AML-193 (cell line): ENCODE measurements around the gene TRAF5.
"Not testable (repeated sequence)": the region's sequence is repeated elsewhere in the genome, so short reads cannot be mapped to it uniquely, and the experiment has no call there.

Source experiments
- DNase-seq, 2 experiments: peaks; one replicate each; lab custom pipeline; 2025; lab: John Stamatoyannopoulos, UW

The TRAF5 gene

GRCh38 chr1:211326528-211327345 lies at the start of gene TRAF5:
Gene TRAF5, plus strand, starts transcription at chr1:211326833. Its CDS starts 26,407 bp downstream, at chr1:211353240.
- peak in 1 of 2 experiments; percentile 2 for DNase-seq

DNA sequence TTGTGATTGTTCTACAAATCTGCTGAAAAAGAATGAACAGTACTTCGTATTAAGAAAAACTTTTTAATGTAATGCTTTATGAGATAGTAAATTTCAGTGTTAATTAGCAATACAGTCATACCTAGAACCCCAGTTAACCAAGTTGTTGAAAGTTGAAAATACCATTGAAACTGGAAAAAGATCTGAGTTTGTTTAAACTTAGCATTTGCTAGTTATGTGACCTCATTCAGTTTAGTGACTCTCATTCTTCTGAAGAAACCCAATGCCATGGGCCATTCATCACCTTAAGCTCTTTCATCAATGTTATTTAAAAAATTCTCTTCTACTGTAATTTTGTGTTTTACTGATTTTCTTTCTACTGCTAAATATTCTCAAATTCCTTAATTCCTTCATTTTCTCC lies 47.3 kb upstream of the TRAF5 start:
- no peak for DNase-seq

GRCh38 chr1:211280910-211281309 lies 45.7 kb upstream of the TRAF5 start:
- DNase-seq: no peak

DNA sequence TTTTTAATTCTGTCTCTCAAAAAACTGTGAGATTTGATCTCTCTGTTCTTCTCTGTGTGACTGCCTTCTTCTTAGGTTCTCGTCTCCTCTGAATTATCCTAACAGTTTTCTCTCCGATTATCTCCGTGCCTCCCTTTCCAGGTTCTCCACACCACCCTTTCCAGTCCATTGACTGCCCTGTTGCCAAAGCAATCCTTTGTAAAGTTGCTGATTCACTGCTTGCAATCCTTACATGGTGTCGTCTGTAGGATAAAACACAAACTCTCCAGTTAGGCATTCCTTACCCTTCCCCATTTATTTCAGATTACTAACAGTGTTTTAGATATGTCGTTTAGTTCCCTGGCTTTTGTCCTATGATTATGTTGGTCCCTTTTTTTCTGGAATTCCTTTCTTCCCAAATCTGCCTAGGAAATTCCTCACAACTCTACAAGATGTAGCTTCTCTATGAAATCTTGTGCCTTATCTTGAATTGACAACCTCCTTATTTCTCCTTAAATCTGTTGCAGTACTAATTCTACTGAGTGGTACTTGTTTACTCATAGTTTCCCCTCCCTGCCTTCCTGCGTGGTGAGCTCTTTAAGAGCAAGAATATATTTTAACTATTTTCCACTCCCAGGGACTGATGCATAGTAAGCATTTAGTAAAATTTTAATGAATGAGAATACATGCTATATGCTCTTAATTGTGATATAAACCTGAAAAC lies 45.2 kb upstream of the TRAF5 start:
- no peak for DNase-seq

DNA sequence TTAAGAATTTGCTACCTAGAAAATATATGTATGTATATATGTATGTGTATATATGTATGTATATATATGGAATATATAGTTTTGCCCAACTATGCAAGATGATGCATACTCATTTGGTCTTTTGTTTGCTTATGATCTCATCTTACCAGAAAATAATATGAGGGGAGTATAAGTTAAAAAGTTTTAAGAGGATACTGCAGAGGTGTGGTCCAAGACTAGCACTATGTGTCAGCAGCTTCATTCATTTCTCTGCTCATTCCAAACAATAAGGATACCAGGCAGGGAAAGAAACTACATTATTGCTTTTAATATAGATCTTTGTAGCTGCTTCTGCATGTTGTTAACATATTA lies 44.6 kb upstream of the TRAF5 start:
- no peak for DNase-seq

- no peak for DNase-seq
Observed at GRCh38 chr1:211285196-211285595, 41.4 kb upstream of the TRAF5 start.

- DNase-seq: no peak
Observed at GRCh38 chr1:211287218-211287617, 39.4 kb upstream of the TRAF5 start.

DNA sequence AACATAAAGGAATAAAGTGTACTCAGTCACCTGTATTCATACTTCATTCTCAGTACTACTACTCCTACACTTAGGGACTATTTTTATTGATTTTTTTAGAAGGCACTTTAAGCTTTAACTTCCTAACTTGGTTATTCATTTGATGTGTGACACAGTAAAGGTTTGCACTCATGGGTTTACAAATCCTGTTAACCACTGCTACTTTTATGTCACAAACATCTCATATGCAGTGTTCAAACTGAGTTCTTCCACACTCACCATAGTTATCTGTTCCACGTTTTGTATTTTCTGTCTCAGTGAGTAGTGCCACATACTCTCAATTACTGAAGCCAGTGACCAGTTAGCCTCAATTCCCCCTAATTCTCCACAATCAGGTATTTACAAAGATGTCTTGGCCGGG lies 34.2 kb upstream of the TRAF5 start:
- no peak for DNase-seq

DNA sequence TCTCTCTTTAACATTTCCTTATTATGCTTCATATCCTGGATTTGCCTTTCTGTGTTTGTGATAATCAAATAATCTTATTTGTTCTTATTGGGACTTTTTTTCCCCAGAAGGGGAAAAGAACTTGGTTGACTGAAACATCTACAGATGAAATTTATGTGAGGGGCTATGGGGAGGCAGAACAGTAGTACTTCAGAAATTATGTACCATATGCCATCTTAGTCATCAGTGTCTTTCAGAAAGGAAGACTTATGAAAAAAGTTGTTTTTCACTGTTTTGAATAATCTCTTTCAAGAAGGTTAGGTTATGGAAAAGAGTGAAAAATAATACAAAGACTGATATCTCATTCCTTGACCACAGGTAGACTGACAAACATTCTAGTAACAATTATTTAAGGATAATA lies 30.2 kb upstream of the TRAF5 start:
- DNase-seq: no peak

- no peak for DNase-seq
Observed at GRCh38 chr1:211305044-211305443, 21.6 kb upstream of the TRAF5 start.

- no peak for DNase-seq
Observed at GRCh38 chr1:211309617-211310016, 17.0 kb upstream of the TRAF5 start.

GRCh38 chr1:211313392-211313791 lies 13.2 kb upstream of the TRAF5 start:
- DNase-seq: no peak

DNA sequence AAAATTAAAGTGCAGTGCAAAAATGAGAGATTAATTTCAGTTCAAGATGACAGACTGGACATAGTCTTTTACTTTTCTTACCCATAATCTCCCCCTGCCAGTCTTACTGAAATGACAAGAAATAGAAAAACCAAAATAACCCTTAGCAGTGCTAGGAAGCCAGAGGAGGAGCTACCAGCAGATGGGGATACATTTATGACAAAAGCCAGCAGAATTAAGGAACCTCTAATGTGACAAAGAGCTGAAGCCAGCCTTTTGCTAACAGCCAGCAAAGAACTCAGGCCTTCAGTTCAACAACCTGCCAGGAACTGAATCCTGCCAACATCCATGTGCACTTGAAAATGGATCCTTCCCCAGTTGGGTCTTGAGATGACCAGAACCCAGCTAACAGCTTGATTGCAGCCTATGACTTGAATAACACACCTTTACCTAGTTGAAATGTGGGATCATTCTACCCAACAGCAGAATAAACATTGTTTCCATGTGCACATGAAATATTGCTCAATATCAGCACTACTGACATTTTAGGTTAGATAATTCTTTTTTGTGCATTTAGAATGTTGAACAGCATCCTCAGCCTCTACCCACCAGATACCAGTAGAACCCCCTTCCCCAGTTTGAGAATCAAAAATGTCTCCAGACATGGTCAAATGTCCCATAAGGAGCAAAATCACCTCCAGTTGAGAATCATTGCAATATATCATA lies 7.9 kb upstream of the TRAF5 start:
- peak; percentile 8 to 38 for DNase-seq

- no peak for DNase-seq
Observed at GRCh38 chr1:211319892-211320291, 6.7 kb upstream of the TRAF5 start.

DNA sequence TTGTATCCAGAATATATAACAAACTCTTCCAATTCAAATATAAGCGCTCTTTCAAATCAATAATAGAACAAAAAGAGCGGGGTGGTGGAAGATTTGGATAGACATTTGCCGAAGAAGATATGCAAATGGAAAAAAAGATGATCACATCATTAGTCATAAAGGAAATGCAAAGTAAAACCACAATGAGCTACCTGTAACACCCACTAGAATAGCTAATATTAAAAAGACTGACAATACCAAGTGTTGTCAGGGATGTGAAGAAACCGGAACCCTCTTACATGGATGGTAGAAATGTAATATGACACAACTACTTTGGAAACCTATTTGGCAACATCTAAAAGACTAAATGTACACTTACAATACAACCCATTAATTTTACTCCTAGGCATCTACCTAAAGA lies 5.7 kb upstream of the TRAF5 start:
- no peak for DNase-seq

GRCh38 chr1:211321646-211322045 lies 5.0 kb upstream of the TRAF5 start:
- not testable (repeated sequence) for DNase-seq

DNA sequence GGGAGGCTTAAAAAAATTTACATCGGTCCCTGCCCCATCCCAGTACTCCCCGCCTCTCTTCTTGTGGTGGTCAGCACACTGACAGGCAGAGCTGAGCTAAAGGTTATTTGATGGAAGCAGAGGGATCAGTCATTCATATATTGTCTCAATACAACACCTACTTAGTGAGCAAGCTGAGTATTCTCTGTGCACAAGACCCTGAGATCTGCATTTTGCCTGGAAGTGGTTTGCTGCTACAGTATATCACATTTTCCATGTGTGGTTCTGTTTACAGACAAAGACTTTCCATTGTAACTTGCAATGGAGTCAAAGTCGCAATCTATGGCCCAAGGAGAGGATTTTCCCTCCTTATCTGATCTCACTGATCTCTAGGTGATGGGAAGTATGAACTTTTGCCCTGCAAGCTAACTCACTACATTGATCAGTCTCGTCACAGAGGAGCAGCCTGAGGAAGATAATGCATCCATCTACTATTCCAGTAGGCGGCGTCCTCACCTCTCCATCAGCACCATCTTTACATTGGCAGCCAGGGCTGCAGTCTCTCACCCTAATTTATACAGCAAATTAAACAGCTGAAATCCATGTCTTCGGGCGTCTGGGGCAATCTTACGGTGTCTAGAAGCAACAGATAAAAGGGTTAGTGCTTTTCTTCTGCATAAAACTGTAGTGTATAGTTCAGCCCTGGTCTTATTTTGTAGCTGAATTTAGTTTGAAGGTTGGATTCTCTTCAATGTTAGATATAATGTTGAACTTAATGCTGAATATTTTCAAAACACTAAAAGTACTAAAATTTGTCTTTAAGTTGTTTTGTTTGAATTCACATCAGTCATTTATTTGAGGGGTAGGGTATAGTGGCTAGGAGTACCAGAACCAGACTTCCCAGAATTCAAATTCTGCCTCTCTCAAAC lies 3.2 kb upstream of the TRAF5 start:
- DNase-seq: peak; percentile 57 to 61

GRCh38 chr1:211324992-211325775 lies 1.4 kb upstream of the TRAF5 start:
- no peak for DNase-seq

DNA sequence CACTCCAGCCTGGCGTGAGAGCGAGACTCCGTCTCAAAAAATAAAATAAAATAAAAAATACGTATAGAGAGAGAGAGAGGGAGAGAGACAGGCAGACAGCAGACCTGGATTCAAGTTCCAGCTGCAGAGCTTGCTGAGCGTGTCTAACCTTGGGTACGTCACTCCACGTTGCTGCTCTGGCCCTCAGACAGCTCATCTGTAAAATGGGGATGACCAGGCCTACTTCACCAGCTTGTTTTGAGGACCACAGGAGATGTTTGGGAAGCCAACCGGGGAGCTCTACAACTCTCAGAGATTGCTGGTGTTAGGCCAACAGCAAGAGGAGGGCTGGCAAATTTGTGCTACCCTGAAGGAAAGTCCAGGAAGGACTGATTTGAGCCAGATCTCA lies 499 bp upstream of the TRAF5 start:
- DNase-seq: no peak

- peak in 1 of 2 experiments; percentile 23 for DNase-seq
Observed at GRCh38 chr1:211327346-211327921, 801 bp downstream of the TRAF5 start.
